Measurements from ENCODE around the gene LIN7B. TPM values are rescaled to one million over a fixed set of nuclear protein-coding genes. Genes with fewer than 3 reads are reported as not detected.

LIN7B gene
- total and polyA plus RNA-seq, 9 of the 15 experiments (the other 6 are each of a cell fraction or from before 2014, with no cell fraction given), result 0.89 to 15.7 (median 4.0) TPM

DNA sequence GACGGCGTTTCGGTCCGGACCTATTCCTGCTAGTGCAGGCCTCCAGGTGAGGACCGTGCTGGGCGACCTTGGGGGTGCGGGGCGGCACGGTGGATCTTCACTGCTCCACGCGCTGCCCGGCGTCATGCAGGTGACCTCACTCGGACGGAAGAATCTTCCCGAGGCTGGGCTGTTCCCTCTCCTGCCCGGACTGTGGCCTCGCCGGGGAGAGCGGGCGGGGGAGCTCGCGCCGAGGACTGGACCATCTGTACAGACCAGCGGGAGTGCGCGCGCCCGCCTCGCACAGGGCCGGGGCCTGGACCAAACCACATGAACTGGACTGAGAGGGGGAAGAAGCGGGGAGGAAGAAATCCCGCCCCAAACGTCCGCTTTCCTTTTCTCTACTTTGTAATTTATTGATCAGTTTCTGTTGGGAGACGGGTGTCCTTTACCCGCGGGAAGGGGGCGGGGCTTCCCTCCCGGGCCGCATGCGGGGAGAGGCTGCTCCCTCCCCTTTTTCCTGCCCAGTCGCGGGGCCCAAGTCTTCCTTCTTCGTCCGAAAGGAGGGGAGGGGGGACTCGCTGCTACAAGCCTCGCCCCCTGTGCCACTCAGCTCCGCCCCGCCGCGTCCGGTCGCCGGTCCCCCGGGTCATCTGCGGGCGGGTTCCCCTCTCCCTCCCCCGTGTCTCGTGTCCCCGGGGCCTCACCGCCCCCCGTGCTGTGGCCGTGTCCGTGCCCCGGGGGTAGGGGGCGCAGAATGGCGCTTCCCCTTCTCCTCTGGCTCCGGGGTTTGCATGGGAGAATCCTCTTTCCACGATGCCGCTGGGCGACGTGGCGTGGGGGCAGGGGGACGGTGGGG, 36.2 kb downstream of the LIN7B start (continued):
- peak; percentile 87 for TF ChIP-seq RBFOX2 (IDR thresholded peaks at IDR 0.05; ENCODE audit: low read depth, low read length)
- no peak for TF ChIP-seq ZNF830 (CRISPR knock-in tag; IDR thresholded peaks at IDR 0.05)
- no peak for TF ChIP-seq ZNF184 (CRISPR knock-in tag; IDR thresholded peaks at IDR 0.05)
- TF ChIP-seq ZNF263 (CRISPR knock-in tag; IDR thresholded peaks at IDR 0.05; ENCODE audit: borderline replicate concordance), result peak; percentile 66
- peak; percentile 2 for TF ChIP-seq CBFA2T3 (IDR thresholded peaks at IDR 0.05)
- no peak; a peak in 1 of 6 replicates for TF ChIP-seq ZBTB11 (CRISPR knock-in tag; IDR thresholded peaks at IDR 0.05)
- peak; percentile 44 for TF ChIP-seq MEIS2 (IDR thresholded peaks at IDR 0.05; ENCODE audit: partially characterized antibody)
- TF ChIP-seq PHB2 (IDR thresholded peaks at IDR 0.05; ENCODE audit: low read depth), result no peak
- TF ChIP-seq GABPB2 (CRISPR knock-in tag; conservative IDR thresholded peaks at IDR 0.05), result no peak
- TF ChIP-seq CREB3L1 (IDR thresholded peaks at IDR 0.05; ENCODE audit: borderline replicate concordance, low read depth), result peak; percentile 50; the same call in 1 of the 2 replicates
- no peak for TF ChIP-seq ZNF282 (CRISPR knock-in tag; IDR thresholded peaks at IDR 0.05)
- TF ChIP-seq, protein P1, sequence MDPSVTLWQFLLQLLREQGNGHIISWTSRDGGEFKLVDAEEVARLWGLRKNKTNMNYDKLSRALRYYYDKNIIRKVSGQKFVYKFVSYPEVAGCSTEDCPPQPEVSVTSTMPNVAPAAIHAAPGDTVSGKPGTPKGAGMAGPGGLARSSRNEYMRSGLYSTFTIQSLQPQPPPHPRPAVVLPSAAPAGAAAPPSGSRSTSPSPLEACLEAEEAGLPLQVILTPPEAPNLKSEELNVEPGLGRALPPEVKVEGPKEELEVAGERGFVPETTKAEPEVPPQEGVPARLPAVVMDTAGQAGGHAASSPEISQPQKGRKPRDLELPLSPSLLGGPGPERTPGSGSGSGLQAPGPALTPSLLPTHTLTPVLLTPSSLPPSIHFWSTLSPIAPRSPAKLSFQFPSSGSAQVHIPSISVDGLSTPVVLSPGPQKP (CRISPR knock-in tag; IDR thresholded peaks at IDR 0.05), result no peak
- no peak for TF ChIP-seq ZNF354B (CRISPR knock-in tag; IDR thresholded peaks at IDR 0.05)
- TF ChIP-seq, protein P2, sequence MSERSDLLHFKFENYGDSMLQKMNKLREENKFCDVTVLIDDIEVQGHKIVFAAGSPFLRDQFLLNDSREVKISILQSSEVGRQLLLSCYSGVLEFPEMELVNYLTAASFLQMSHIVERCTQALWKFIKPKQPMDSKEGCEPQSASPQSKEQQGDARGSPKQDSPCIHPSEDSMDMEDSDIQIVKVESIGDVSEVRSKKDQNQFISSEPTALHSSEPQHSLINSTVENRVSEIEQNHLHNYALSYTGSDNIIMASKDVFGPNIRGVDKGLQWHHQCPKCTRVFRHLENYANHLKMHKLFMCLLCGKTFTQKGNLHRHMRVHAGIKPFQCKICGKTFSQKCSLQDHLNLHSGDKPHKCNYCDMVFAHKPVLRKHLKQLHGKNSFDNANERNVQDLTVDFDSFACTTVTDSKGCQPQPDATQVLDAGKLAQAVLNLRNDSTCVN (CRISPR knock-in tag; IDR thresholded peaks at IDR 0.05), result no peak
- TF ChIP-seq CXXC5 (CRISPR knock-in tag; IDR thresholded peaks at IDR 0.05), result peak; percentile 84
- no peak for TF ChIP-seq ZNF174 (CRISPR knock-in tag; IDR thresholded peaks at IDR 0.05)
- TF ChIP-seq ZNF395 (CRISPR knock-in tag; IDR thresholded peaks at IDR 0.05), result peak; percentile 79; the same call in 1 of the 2 replicates
- TF ChIP-seq SMARCA4 (IDR thresholded peaks at IDR 0.05), result 0 out of 2 replicates have a peak, but pooled peaks have one; percentile 9
- TF ChIP-seq BHLHE40 (IDR thresholded peaks at IDR 0.05; ENCODE audit: low read length), result peak; percentile 82
